Common myeloid progenitor, CD34-positive (primary cell): Measurements from ENCODE around the gene TLR8.
"Not testable (repeated sequence)": the region's sequence is repeated elsewhere in the genome, so short reads cannot be mapped to it uniquely, and the experiment has no call there.

Experiments
- CTCF ChIA-PET: fragments of 350-600 bp; sonication (Branson Sonifier 250); formaldehyde crosslinking; loops from one replicate; lab custom pipeline; 2021; ENCODE audit warnings: antibody characterized with exemption; lab: Charles Lee
- POLR2A ChIA-PET: fragments of 350-600 bp; sonication (Branson Sonifier 250); formaldehyde crosslinking; loops from one replicate; lab custom pipeline; 2021; ENCODE audit warnings: antibody characterized with exemption; lab: Charles Lee
- DNase-seq, 3 donors: peaks; one replicate each; pipeline versions ENCODE4 v3.0.0 to v3.0.0-alpha.2; 2013
- H3K27ac ChIP-seq, 2 experiments: 1 replicate in 1 of 2; 2 replicates in 1 of 2; pipeline ENCODE4 v1.7.0; 2013; ENCODE audit warnings: inconsistent platforms in 2 of 2, low read length in 2 of 2, mild to moderate bottlenecking in 2 of 2, low read depth in 1 of 2, moderate library complexity in 1 of 2; ENCODE audit not compliant: severe bottlenecking in 2 of 2, insufficient read depth in 1 of 2, poor library complexity in 1 of 2
- H3K27me3 ChIP-seq, 5 experiments: replicated peaks in 2 of 5; 1 replicate in 3 of 5; 2 replicates in 2 of 5; pipeline versions ENCODE4 v1.6.1 to v1.7.0; 2013; ENCODE audit warnings: low read length in 4 of 5, mild to moderate bottlenecking in 2 of 5, moderate library complexity in 2 of 5, inconsistent platforms in 1 of 5; ENCODE audit not compliant: insufficient read depth in 5 of 5, control insufficient read depth in 4 of 5
- H3K36me3 ChIP-seq, 4 experiments: 1 replicate in 2 of 4; 2 replicates in 2 of 4; pipeline versions ENCODE4 v1.6.1 to v1.7.0; 2013; ENCODE audit warnings: low read length in 3 of 4, control low read depth in 1 of 4, mild to moderate bottlenecking in 1 of 4; ENCODE audit not compliant: control insufficient read depth in 4 of 4, insufficient read depth in 4 of 4
- H3K4me1 ChIP-seq, 4 experiments: 1 replicate in 3 of 4; 2 replicates in 1 of 4; pipeline versions ENCODE4 v1.6.1 to v1.7.1; 2013; ENCODE audit warnings: low read length in 3 of 4, mild to moderate bottlenecking in 3 of 4, control low read depth in 1 of 4, inconsistent platforms in 1 of 4, moderate library complexity in 1 of 4; ENCODE audit not compliant: control insufficient read depth in 4 of 4, insufficient read depth in 4 of 4; ENCODE audit errors: control extremely low read depth in 1 of 4
- H3K4me3 ChIP-seq, 7 experiments: 1 replicate in 4 of 7; 2 replicates in 3 of 7; pipeline versions ENCODE4 v1.5.1 to v1.7.0; 2013; ENCODE audit warnings: mild to moderate bottlenecking in 7 of 7, low read length in 6 of 7, moderate library complexity in 6 of 7, inconsistent platforms in 2 of 7, low read depth in 2 of 7, control low read depth in 1 of 7; ENCODE audit not compliant: insufficient read depth in 4 of 7, control insufficient read depth in 1 of 7; ENCODE audit errors: extremely low read depth in 1 of 7
- H3K9me3 ChIP-seq, 5 experiments: 1 replicate in 4 of 5; 2 replicates in 1 of 5; pipeline versions ENCODE4 v1.6.1 to v1.7.1; 2013; ENCODE audit warnings: low read length in 4 of 5, mild to moderate bottlenecking in 2 of 5, inconsistent platforms in 1 of 5, low read depth in 1 of 5, moderate library complexity in 1 of 5; ENCODE audit not compliant: control insufficient read depth in 4 of 5, insufficient read depth in 2 of 5; ENCODE audit errors: control extremely low read depth in 1 of 5
- WGBS: methylation state at CpG from one replicate; pipeline ENCODE4 v1.1.5; 2013; ENCODE audit not compliant: insufficient coverage; 5-methylcytosine and 5-hydroxymethylcytosine counted together

The TLR8 gene

GRCh38 chrX:12958461-12958860 is 52.0 kb downstream of the TLR8 start:
- Histone ChIP-seq H3K4me3 (no peak overlapping the region), H3K36me3 (no peaks in the 10 kb centered on the region), H3K27ac (peak overlapping the region in 1 of 2 experiments; percentile 43), H3K9me3 (peaks cover 0 to 2% (median 0%) of the 10 kb centered on the region in 5 experiments), H3K27me3 (peaks cover 0 to 3% (median 0%) of the 10 kb centered on the region in 5 experiments), H3K4me1 (peaks cover 26 to 72% (median 59%) of the 10 kb centered on the region in 4 experiments)
- CTCF ChIA-PET = interaction anchor here (1.9 to 4.5 kb wide), 3 partner anchors 9 to 13 kb away, joined by 5 to 50 read pairs (median 16); partner anchors contain the start of gene TMSB4X
- WGBS = 100% methylated on average over 4 of the region's 4 CpGs
- POLR2A ChIA-PET = interaction anchor here (4.1 kb wide), 1 partner anchor 16 kb away, joined by 31 read pairs; the partner anchor contains the start of gene TMSB4X
- DNase-seq = no peak

GRCh38 chrX:12961196-12961718 is 54.8 kb downstream of the TLR8 start:
- ChIA-PET CTCF (interaction anchor here (0.9 to 2.7 kb wide), 3 partner anchors 8 to 27 kb away, joined by 3 to 11 read pairs (median 3); no protein-coding TSS in a partner anchor), POLR2A (no interaction called here)
- DNase-seq = peak in 1 of 3 donors; percentile 55
- H3K4me1 ChIP-seq = peaks cover 26 to 48% (median 36%) of the 10 kb centered on the region in 4 experiments
- WGBS = no CpG with 5 or more reads among the region's 2 CpGs
- no peak overlapping the region for H3K4me3 ChIP-seq
- H3K27me3 ChIP-seq = peaks cover 0 to 3% (median 0%) of the 10 kb centered on the region in 5 experiments
- no peaks in the 10 kb centered on the region for H3K36me3 ChIP-seq
- H3K9me3 ChIP-seq = peaks cover 0 to 2% (median 0%) of the 10 kb centered on the region in 5 experiments
- no peak overlapping the region for H3K27ac ChIP-seq

- CTCF ChIA-PET = interaction anchor here (2.7 kb wide), 1 partner anchor 13 kb away, joined by 11 read pairs; no protein-coding TSS in a partner anchor
- WGBS = 89% methylated on average over 4 of the region's 4 CpGs
- H3K27ac ChIP-seq = no peak overlapping the region
Measured at GRCh38 chrX:12962041-12962504, 55.7 kb downstream of the TLR8 start.

GRCh38 chrX:12963210-12963850 is 56.9 kb downstream of the TLR8 start:
- WGBS = 100% methylated on average over 7 of the region's 52 CpGs
- peaks cover 12 to 42% (median 24%) of the 10 kb centered on the region in 4 experiments for H3K4me1 ChIP-seq
- CTCF ChIA-PET, H3K9me3 ChIP-seq, DNase-seq, H3K27me3 ChIP-seq, H3K36me3 ChIP-seq, POLR2A ChIA-PET, H3K27ac ChIP-seq, H3K4me3 ChIP-seq: not testable (repeated sequence)

More at GRCh38 chrX:12962041-12962504, 55.7 kb downstream of the TLR8 start:
- H3K27me3 ChIP-seq = peaks cover 0 to 3% (median 0%) of the 10 kb centered on the region in 5 experiments
- POLR2A ChIA-PET = no interaction called here
- no peak overlapping the region for H3K4me3 ChIP-seq
- H3K36me3 ChIP-seq = no peaks in the 10 kb centered on the region
- peaks cover 0 to 2% (median 0%) of the 10 kb centered on the region in 5 experiments for H3K9me3 ChIP-seq
- no peak for DNase-seq
- peaks cover 18 to 40% (median 30%) of the 10 kb centered on the region in 4 experiments for H3K4me1 ChIP-seq

- no peak for DNase-seq
- Histone ChIP-seq H3K4me3 (no peak overlapping the region), H3K4me1 (peaks cover 14 to 31% (median 23%) of the 10 kb centered on the region in 4 experiments), H3K9me3 (peaks cover 0 to 2% (median 0%) of the 10 kb centered on the region in 5 experiments), H3K36me3 (no peaks in the 10 kb centered on the region), H3K27me3 (peaks cover 0 to 5% (median 0%) of the 10 kb centered on the region in 5 experiments), H3K27ac (no peak overlapping the region)
- ChIA-PET CTCF (interaction anchor here (1.1 to 1.7 kb wide), 5 partner anchors 14 to 523 kb away, joined by 3 to 5 read pairs (median 3); no protein-coding TSS in a partner anchor), POLR2A (interaction anchor here (0.8 to 0.9 kb wide), 2 partner anchors 9 to 16 kb away, joined by 3 read pairs; partner anchors contain the start of gene TMSB4X)
- 90% methylated on average over 5 of the region's 6 CpGs for WGBS
Measured at GRCh38 chrX:12965131-12965940, 58.9 kb downstream of the TLR8 start.

- H3K4me1 ChIP-seq = peaks cover 15 to 31% (median 22%) of the 10 kb centered on the region in 4 experiments
- H3K4me3 ChIP-seq = no peak overlapping the region
- ChIA-PET POLR2A (interaction anchor here (0.8 to 0.9 kb wide), 2 partner anchors 9 to 17 kb away, joined by 3 read pairs; partner anchors contain the start of gene TMSB4X), CTCF (interaction anchor here (1.5 to 1.7 kb wide), 3 partner anchors 18 to 522 kb away, joined by 3 to 5 read pairs (median 3); no protein-coding TSS in a partner anchor)
- peaks cover 0 to 10% (median 0%) of the 10 kb centered on the region in 5 experiments for H3K27me3 ChIP-seq
- no peak for DNase-seq
- no peaks in the 10 kb centered on the region for H3K36me3 ChIP-seq
- WGBS = no CpG with 5 or more reads among the region's 1 CpG
- no peak overlapping the region for H3K27ac ChIP-seq
- H3K9me3 ChIP-seq = peaks cover 0 to 2% (median 0%) of the 10 kb centered on the region in 5 experiments
Measured at GRCh38 chrX:12966151-12966550, 59.7 kb downstream of the TLR8 start.
